Measurements from ENCODE around the gene EIF1AX. TPM values are rescaled to one million over a fixed set of nuclear protein-coding genes. Genes with fewer than 3 reads are reported as not detected.

Gene EIF1AX, protein sequence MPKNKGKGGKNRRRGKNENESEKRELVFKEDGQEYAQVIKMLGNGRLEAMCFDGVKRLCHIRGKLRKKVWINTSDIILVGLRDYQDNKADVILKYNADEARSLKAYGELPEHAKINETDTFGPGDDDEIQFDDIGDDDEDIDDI
- 59.4 TPM for total RNA-seq
- long read RNA-seq, full-length matches to known transcripts, result 70 of 79 reads
- long read RNA-seq, partial matches to known transcripts, result 2 of 79 reads
- long read RNA-seq, other reads (novel, unspliced or antisense), result 7 of 79 reads

DNA sequence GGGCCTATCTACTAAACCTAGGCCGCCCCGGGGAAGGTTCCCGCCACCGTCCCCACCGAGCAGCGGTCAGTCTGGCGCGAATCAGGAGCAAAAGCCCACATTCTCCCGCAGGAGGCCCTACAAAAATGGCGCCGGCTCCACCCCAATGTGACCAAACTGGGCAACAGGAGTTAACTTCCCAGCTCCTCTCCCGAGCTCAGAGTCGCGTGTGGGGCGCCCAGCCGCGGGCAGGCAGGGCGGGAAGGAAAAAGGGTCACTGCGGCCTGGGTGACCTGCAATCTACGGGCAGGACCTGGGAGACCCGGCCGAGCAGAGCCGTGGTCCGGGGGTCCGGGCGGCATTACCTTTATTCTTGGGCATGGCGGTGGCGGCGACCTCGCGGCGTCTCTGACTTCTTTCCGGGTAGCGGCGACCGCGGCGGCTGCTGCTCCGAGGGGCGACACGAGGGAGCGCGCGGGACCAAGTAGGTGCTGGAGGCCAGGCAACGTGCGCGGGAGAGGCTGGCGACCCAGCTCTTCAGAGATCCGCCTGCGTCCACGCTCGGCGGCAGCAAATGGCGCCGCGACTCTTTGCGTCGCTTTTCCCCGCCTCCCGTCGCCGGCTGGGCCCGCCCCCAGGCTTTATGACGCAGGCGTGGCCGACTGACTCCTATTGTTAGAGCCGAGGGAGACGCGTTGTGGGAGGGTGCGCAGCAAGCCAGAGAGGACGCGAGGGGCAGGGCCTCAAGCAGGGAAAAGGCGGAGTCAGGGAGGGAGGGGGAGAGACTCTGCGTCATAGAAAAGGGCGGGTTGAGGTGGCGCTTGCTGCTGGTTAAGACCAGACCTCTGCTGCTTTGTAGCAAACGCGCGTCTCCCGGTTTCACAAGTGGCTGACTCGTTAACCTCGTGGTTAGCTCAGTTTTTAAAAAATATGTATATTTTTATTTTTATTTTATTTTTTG lies at the start of gene EIF1AX:
TSS of gene EIF1AX (minus strand) at position 558 of the 940 bp plus-strand sequence. CDS start at position 360, 198 bp downstream.
- peak within 1 kb of the TSS; percentile 90 for H3K27ac ChIP-seq
- H3K36me3 ChIP-seq, result peaks cover 12% of the 10 kb centered on the region
- peaks cover 9% of the 10 kb centered on the region for H3K4me1 ChIP-seq
- intact Hi-C loops (cut with DNase I), result no loop called here
- no peaks in the 10 kb centered on the region for H3K27me3 ChIP-seq
- no peak for TF ChIP-seq CTCF (IDR thresholded peaks at IDR 0.05)
- DNase-seq (peak; percentile 97), ATAC-seq (peak; percentile 100)
- peak within 1 kb of the TSS; percentile 68 for H3K4me3 ChIP-seq
- no peaks in the 10 kb centered on the region for H3K9me3 ChIP-seq

- DNase-seq (no peak), ATAC-seq (no peak)
- Histone ChIP-seq H3K4me1 (no peaks in the 10 kb centered on the region), H3K36me3 (peaks cover 51% of the 10 kb centered on the region), H3K27ac (no peak overlapping the region), H3K27me3 (no peaks in the 10 kb centered on the region), H3K9me3 (no peaks in the 10 kb centered on the region), H3K4me3 (no peak overlapping the region)
- intact Hi-C loops (cut with DNase I), result no loop called here
- no peak for TF ChIP-seq CTCF (IDR thresholded peaks at IDR 0.05)
Measured at GRCh38 chrX:20189171-20189570, 47.5 kb upstream of the EIF1AX start.

GRCh38 chrX:20181598-20182329 lies 40.1 kb upstream of the EIF1AX start:
- no peak overlapping the region for H3K27ac ChIP-seq
- H3K27me3 ChIP-seq, result no peaks in the 10 kb centered on the region
- no peak for TF ChIP-seq CTCF (IDR thresholded peaks at IDR 0.05)
- no peak overlapping the region for H3K4me3 ChIP-seq
- intact Hi-C loops (cut with DNase I), result no loop called here
- H3K9me3 ChIP-seq, result no peaks in the 10 kb centered on the region
- DNase-seq (no peak), ATAC-seq (no peak)
- peaks cover 17% of the 10 kb centered on the region for H3K36me3 ChIP-seq
- H3K4me1 ChIP-seq, result no peaks in the 10 kb centered on the region

DNA sequence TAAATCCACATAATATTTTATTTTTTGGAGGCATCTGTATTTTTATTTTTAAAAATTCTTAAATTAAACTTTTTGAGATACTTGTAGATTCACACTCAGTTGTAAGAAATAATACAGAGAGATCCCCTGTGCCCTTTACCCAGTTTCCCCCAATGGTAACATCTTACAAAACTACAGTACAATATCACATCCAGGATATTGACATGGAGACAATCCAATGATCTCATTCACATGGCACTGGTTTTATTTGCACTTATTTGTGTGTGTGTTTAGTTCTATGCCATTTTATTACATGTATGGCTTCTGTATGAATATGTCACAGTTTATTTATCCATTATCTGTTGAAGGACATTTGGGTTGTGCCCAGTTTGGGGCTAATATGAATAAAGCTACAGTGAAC lies 35.5 kb upstream of the EIF1AX start:
- Histone ChIP-seq H3K27ac (no peak overlapping the region), H3K4me1 (no peaks in the 10 kb centered on the region), H3K27me3 (no peaks in the 10 kb centered on the region), H3K4me3 (no peak overlapping the region), H3K36me3 (peaks cover 48% of the 10 kb centered on the region), H3K9me3 (no peaks in the 10 kb centered on the region)
- DNase-seq, result no peak
- no peak for ATAC-seq
- intact Hi-C loops (cut with DNase I), result no loop called here
- no peak for TF ChIP-seq CTCF (IDR thresholded peaks at IDR 0.05)

GRCh38 chrX:20173856-20174255 lies 32.2 kb upstream of the EIF1AX start:
- H3K27ac ChIP-seq, result no peak overlapping the region
- ATAC-seq (no peak), DNase-seq (no peak)
- H3K9me3 ChIP-seq, result no peaks in the 10 kb centered on the region
- intact Hi-C loops (cut with DNase I), result no loop called here
- no peaks in the 10 kb centered on the region for H3K27me3 ChIP-seq
- TF ChIP-seq CTCF (IDR thresholded peaks at IDR 0.05), result no peak
- no peak overlapping the region for H3K4me3 ChIP-seq
- no peaks in the 10 kb centered on the region for H3K4me1 ChIP-seq
- H3K36me3 ChIP-seq, result peaks cover 72% of the 10 kb centered on the region
